WTC11 (cell line): ENCODE data around the gene GRK1. TPM values are rescaled to one million over a fixed set of nuclear protein-coding genes. Genes with fewer than 3 reads are reported as not detected.
A peak's percentile ranks its signal among the peaks of the same experiment; 100 is the strongest.

ENCODE experiments used
- ATAC-seq: fragments of 200-7000 bp; cut with Tn5 transposase; 2 replicates; pipeline ENCODE4 v1.10.0; 2021; ENCODE audit warnings: mild to moderate bottlenecking, moderate library complexity
- CTCF ChIA-PET: fragments of 300-600 bp; sonication (Branson Sonifier 250); formaldehyde crosslinking; loops from one replicate; lab custom pipeline; 2021; ENCODE audit warnings: antibody characterized with exemption; lab: Charles Lee
- POLR2A ChIA-PET: fragments of 350-600 bp; sonication (Branson Sonifier 250); formaldehyde crosslinking; loops from one replicate; lab custom pipeline; 2021; ENCODE audit warnings: antibody characterized with exemption; lab: Charles Lee
- DNase-seq: peaks from one replicate; pipeline ENCODE4 v3.0.0; 2021; ENCODE audit warnings: low spot score
- H3K27ac Mint-ChIP-seq: 2 replicates; pipeline ENCODE4 v1.8.0; 2021; ENCODE audit warnings: mixed read lengths
- H3K27me3 Mint-ChIP-seq: 2 replicates; pipeline ENCODE4 v1.8.0; 2021; ENCODE audit warnings: low read depth, mild to moderate bottlenecking, moderate library complexity, mixed read lengths
- H3K36me3 Mint-ChIP-seq: 2 replicates; pipeline ENCODE4 v1.8.0; 2021; ENCODE audit warnings: mixed read lengths
- H3K4me1 Mint-ChIP-seq: 2 replicates; pipeline ENCODE4 v1.8.0; 2022; ENCODE audit warnings: mixed read lengths
- H3K4me3 Mint-ChIP-seq: 2 replicates; pipeline ENCODE4 v1.8.0; 2021; ENCODE audit warnings: mild to moderate bottlenecking, moderate library complexity, mixed read lengths
- H3K9me3 Mint-ChIP-seq: 2 replicates; pipeline ENCODE4 v1.8.0; 2021; ENCODE audit warnings: mixed read lengths
- ATF2 ChIP-seq: sonication (generic); formaldehyde crosslinking; IDR thresholded peaks from 2 replicates; pipeline ENCODE4 v1.8.1; 2022; ENCODE audit warnings: low read depth, missing genetic modification reagents, borderline replicate concordance
- CREB1 ChIP-seq: sonication (generic); formaldehyde crosslinking; IDR thresholded peaks from 2 replicates; pipeline ENCODE4 v1.8.0; 2023; ENCODE audit warnings: mild to moderate bottlenecking, missing genetic modification reagents
- EMX1 ChIP-seq: fragments of 250-450 bp; sonication (Bioruptor Pico); IDR thresholded peaks from 2 replicates; pipeline ENCODE4 v1.8.0; 2021; ENCODE audit warnings: mild to moderate bottlenecking
- ESRRA ChIP-seq: sonication (generic); formaldehyde crosslinking; IDR thresholded peaks from 2 replicates; pipeline ENCODE4 v1.8.1; 2022; ENCODE audit warnings: mild to moderate bottlenecking, missing genetic modification reagents, borderline replicate concordance
- FOXP1 ChIP-seq: sonication (generic); formaldehyde crosslinking; IDR thresholded peaks from 2 replicates; pipeline ENCODE4 v1.8.0; 2022; ENCODE audit warnings: missing genetic modification reagents, mild to moderate bottlenecking, moderate library complexity, borderline replicate concordance
- HMGXB4 ChIP-seq: sonication (generic); formaldehyde crosslinking; IDR thresholded peaks from 2 replicates; pipeline ENCODE4 v1.8.1; 2023; ENCODE audit warnings: mild to moderate bottlenecking, moderate library complexity, missing genetic modification reagents
- IRF2 ChIP-seq: sonication (generic); formaldehyde crosslinking; IDR thresholded peaks from 2 replicates; pipeline ENCODE4 v1.8.0; 2022; ENCODE audit warnings: low read depth, missing genetic modification reagents, borderline replicate concordance
- MYBL2 ChIP-seq: sonication (generic); formaldehyde crosslinking; IDR thresholded peaks from 2 replicates; pipeline ENCODE4 v1.8.1; 2023; ENCODE audit warnings: mild to moderate bottlenecking, moderate library complexity, missing genetic modification reagents
- NR2C2 ChIP-seq: sonication (generic); formaldehyde crosslinking; IDR thresholded peaks from 2 replicates; pipeline ENCODE4 v1.8.0; 2022; ENCODE audit warnings: mild to moderate bottlenecking, missing genetic modification reagents
- RORB ChIP-seq: fragments of 250-450 bp; sonication (Bioruptor Pico); IDR thresholded peaks from 2 replicates; pipeline ENCODE4 v1.9.0; 2021; ENCODE audit warnings: mild to moderate bottlenecking
- SP1 ChIP-seq: sonication (generic); formaldehyde crosslinking; conservative IDR thresholded peaks from 2 replicates; pipeline ENCODE4 v1.8.1; 2022; ENCODE audit warnings: missing genetic modification reagents
- TCF7 ChIP-seq: sonication (generic); formaldehyde crosslinking; IDR thresholded peaks from 2 replicates; pipeline ENCODE4 v1.8.0; 2022; ENCODE audit warnings: mild to moderate bottlenecking, low read depth, missing genetic modification reagents, moderate library complexity
- ZNF263 ChIP-seq: sonication (generic); formaldehyde crosslinking; IDR thresholded peaks from 2 replicates; pipeline ENCODE4 v1.8.1; 2022; ENCODE audit warnings: low read depth, mild to moderate bottlenecking, moderate library complexity, missing genetic modification reagents
- ZNF423 ChIP-seq: fragments of 250-450 bp; sonication (Bioruptor Pico); IDR thresholded peaks from 2 replicates; pipeline ENCODE4 v2.1.2; 2022; ENCODE audit warnings: mild to moderate bottlenecking, moderate library complexity
- ZNF512 ChIP-seq: sonication (generic); formaldehyde crosslinking; IDR thresholded peaks from 2 replicates; pipeline ENCODE4 v1.8.1; 2022; ENCODE audit warnings: missing genetic modification reagents, borderline replicate concordance
- ZNF671 ChIP-seq: fragments of 250-450 bp; sonication (Bioruptor Pico); IDR thresholded peaks from 2 replicates; pipeline ENCODE4 v1.8.0; 2021; ENCODE audit warnings: mild to moderate bottlenecking
- total RNA-seq: library from RNA; stranded (reverse); gene quantifications from 3 replicates; pipeline ENCODE4 v1.2.3, GENCODE V29; 2021
- TF ChIP-seq, protein P1 (sequence below): fragments of 250-450 bp; sonication (Bioruptor Pico); IDR thresholded peaks from 2 replicates; pipeline ENCODE4 v1.9.0; 2021; ENCODE audit warnings: mild to moderate bottlenecking, borderline replicate concordance
- TF ChIP-seq, protein P2 (sequence below): sonication (generic); formaldehyde crosslinking; conservative IDR thresholded peaks from 2 replicates; pipeline ENCODE4 v1.8.1; 2022; ENCODE audit warnings: mild to moderate bottlenecking, missing genetic modification reagents
- TF ChIP-seq, protein P3 (sequence below): sonication (generic); formaldehyde crosslinking; IDR thresholded peaks from 2 replicates; pipeline ENCODE4 v1.8.0; 2022; ENCODE audit warnings: mild to moderate bottlenecking, missing genetic modification reagents

GRK1 gene
- total RNA-seq, 1 experiment from 2014 or later = 0.17 TPM

GRCh38 chr13:113723410-113724015 lies 56.5 kb downstream of the GRK1 start:
- H3K9me3 Mint-ChIP-seq = no peaks in the 10 kb centered on the region
- no peak overlapping the region; the same call in 1 of the 2 replicates for H3K27ac Mint-ChIP-seq
- H3K27me3 Mint-ChIP-seq = peaks cover 2% of the 10 kb centered on the region
- no peaks in the 10 kb centered on the region; the same call in 1 of the 2 replicates for H3K4me1 Mint-ChIP-seq
- H3K4me3 Mint-ChIP-seq = no peak overlapping the region
- no peaks in the 10 kb centered on the region for H3K36me3 Mint-ChIP-seq
- TF ChIP-seq ZNF512 (CRISPR knock-in tag) (no peak), TCF7 (CRISPR knock-in tag) (0 out of 2 replicates have a peak, but pooled peaks have one; percentile 38), ATF2 (CRISPR knock-in tag) (no peak), RORB (CRISPR knock-in tag) (no peak)
- DNase-seq (no peak), ATAC-seq (no peak)
- CTCF ChIA-PET = interaction anchor here (2.0 kb wide), 1 partner anchor 18 kb away, joined by 12 read pairs; no protein-coding TSS in a partner anchor
- POLR2A ChIA-PET = no interaction called here

DNA sequence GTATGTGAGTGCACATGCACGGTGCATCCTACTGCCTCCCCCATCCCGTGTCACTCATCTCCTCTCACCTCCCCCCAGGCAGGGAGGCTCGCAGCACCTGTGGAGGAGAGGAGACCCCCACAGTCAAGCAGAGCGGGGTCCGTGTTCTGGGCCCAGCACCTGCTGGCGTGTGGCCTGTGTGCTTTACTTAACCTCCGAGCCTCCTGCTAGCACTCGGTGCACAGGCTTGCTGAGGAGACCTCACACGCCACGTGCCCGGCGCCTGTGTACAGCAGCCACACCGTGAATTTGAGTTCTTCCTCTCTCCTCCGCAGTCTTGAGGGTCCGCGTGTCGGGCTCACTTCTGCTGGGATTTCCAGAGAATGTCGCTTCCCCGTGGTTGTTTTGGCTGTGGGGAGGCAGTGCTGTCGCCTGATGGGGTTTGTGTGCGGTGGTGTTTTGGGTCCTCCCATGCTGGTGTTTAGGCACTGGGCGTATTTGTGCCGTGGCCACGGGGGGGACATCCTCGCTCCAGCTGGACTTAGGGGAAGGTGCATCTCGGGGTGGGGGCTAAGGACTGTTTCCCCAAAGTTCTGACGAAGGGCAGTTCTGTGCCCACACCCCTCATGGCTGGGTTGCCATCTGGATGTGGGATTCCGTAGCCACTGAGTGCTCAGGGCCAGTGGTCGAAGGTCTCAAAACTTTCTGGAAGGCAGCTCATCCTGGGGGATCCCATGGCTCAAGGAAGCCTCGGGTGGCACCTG lies 57.2 kb downstream of the GRK1 start:
- ChIA-PET POLR2A (interaction anchor here (0.5 kb wide), 1 partner anchor 59 kb away, joined by 3 read pairs; no protein-coding TSS in a partner anchor), CTCF (interaction anchor here (0.6 to 2.0 kb wide), 17 partner anchors 12 to 223 kb away, joined by 3 to 15 read pairs (median 4); partner anchors contain the start of genes GRK1 and TMEM255B)
- H3K27me3 Mint-ChIP-seq = peaks cover 9% of the 10 kb centered on the region
- DNase-seq = no peak
- no peaks in the 10 kb centered on the region for H3K36me3 Mint-ChIP-seq
- no peaks in the 10 kb centered on the region; the same call in 1 of the 2 replicates for H3K4me1 Mint-ChIP-seq
- ATAC-seq = no peak
- H3K9me3 Mint-ChIP-seq = no peaks in the 10 kb centered on the region
- H3K4me3 Mint-ChIP-seq = peak overlapping the region; percentile 55
- H3K27ac Mint-ChIP-seq = no peak overlapping the region; the same call in 1 of the 2 replicates
- TF ChIP-seq SP1 = no peak
- peak; percentile 59; the same call in 1 of the 2 replicates for TF ChIP-seq FOXP1
- TF ChIP-seq ZNF263 (CRISPR knock-in tag) = no peak
- TF ChIP-seq ESRRA = no peak
- no peak for TF ChIP-seq EMX1
- TF ChIP-seq, protein P1, sequence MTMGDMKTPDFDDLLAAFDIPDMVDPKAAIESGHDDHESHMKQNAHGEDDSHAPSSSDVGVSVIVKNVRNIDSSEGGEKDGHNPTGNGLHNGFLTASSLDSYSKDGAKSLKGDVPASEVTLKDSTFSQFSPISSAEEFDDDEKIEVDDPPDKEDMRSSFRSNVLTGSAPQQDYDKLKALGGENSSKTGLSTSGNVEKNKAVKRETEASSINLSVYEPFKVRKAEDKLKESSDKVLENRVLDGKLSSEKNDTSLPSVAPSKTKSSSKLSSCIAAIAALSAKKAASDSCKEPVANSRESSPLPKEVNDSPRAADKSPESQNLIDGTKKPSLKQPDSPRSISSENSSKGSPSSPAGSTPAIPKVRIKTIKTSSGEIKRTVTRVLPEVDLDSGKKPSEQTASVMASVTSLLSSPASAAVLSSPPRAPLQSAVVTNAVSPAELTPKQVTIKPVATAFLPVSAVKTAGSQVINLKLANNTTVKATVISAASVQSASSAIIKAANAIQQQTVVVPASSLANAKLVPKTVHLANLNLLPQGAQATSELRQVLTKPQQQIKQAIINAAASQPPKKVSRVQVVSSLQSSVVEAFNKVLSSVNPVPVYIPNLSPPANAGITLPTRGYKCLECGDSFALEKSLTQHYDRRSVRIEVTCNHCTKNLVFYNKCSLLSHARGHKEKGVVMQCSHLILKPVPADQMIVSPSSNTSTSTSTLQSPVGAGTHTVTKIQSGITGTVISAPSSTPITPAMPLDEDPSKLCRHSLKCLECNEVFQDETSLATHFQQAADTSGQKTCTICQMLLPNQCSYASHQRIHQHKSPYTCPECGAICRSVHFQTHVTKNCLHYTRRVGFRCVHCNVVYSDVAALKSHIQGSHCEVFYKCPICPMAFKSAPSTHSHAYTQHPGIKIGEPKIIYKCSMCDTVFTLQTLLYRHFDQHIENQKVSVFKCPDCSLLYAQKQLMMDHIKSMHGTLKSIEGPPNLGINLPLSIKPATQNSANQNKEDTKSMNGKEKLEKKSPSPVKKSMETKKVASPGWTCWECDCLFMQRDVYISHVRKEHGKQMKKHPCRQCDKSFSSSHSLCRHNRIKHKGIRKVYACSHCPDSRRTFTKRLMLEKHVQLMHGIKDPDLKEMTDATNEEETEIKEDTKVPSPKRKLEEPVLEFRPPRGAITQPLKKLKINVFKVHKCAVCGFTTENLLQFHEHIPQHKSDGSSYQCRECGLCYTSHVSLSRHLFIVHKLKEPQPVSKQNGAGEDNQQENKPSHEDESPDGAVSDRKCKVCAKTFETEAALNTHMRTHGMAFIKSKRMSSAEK = no peak
- 0 out of 2 replicates have a peak, but pooled peaks have one; percentile 21 for TF ChIP-seq HMGXB4
- TF ChIP-seq, protein P2, sequence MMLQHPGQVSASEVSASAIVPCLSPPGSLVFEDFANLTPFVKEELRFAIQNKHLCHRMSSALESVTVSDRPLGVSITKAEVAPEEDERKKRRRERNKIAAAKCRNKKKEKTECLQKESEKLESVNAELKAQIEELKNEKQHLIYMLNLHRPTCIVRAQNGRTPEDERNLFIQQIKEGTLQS (CRISPR knock-in tag) = no peak
- TF ChIP-seq IRF2 = no peak
- 0 out of 2 replicates have a peak, but pooled peaks have one; percentile 1 for TF ChIP-seq TCF7 (CRISPR knock-in tag)
- no peak for TF ChIP-seq ZNF423
- TF ChIP-seq MYBL2 = no peak
- TF ChIP-seq, protein P3, sequence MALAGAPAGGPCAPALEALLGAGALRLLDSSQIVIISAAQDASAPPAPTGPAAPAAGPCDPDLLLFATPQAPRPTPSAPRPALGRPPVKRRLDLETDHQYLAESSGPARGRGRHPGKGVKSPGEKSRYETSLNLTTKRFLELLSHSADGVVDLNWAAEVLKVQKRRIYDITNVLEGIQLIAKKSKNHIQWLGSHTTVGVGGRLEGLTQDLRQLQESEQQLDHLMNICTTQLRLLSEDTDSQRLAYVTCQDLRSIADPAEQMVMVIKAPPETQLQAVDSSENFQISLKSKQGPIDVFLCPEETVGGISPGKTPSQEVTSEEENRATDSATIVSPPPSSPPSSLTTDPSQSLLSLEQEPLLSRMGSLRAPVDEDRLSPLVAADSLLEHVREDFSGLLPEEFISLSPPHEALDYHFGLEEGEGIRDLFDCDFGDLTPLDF (CRISPR knock-in tag) = no peak
- no peak for TF ChIP-seq ZNF671
- no peak for TF ChIP-seq NR2C2 (CRISPR knock-in tag)
- no peak for TF ChIP-seq CREB1
